Measurements from ENCODE around the gene RIOK1. TPM values are rescaled to one million over a fixed set of nuclear protein-coding genes. Genes with fewer than 3 reads are reported as not detected.

RIOK1 gene
- total and polyA plus RNA-seq, 2 of the 13 experiments (the other 11 are each of a cell fraction or from before 2014, with no cell fraction given), result 9.4 to 37.8 TPM

DNA sequence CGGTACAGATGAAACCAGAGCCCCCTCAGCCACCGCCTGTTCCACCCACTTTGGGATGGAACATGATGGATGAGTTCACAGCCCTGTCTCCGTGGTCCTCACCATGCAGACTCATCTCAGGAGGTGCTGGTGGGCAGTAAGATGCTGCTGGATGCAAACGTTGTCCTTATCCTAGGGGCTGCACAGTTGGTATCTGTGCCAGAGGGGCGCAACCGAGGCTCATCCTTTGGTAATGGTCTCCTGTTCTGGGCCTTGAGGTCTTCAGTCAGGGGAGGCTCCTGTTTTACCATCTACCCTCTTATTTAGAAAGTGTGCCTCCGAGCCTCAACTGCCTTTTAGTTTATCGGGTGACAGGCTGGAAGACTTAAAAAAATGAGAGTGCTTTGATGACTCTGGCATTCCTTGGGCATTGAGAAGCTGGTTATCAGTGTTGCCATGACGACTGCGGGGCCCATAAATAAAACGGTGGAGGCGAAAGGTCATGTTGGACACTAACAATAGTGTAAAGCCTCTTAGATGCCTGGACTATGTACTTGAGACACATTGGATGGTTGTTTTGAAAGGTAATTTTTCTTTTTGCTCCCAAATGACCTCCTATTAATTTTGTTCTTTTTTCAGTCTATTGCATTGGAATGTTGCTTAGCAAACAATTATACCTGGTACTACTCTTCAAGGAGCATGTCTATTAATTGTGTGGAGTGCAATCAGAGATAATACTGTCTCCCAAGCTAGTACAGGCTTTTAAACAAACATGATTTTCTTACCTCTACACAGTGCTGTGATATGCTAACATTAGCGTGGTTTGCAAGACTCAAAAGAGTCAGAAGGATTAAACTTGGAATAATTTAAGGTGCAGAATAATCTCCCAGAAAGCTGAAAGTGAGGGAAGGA is 77.6 kb downstream of the RIOK1 start (continued):
- TF ChIP-seq FOXP1 (IDR thresholded peaks at IDR 0.05) (no peak), FOXP1 (CRISPR knock-in tag; IDR thresholded peaks at IDR 0.05) (peak; percentile 79), TBL1XR1 (IDR thresholded peaks at IDR 0.05; ENCODE audit: borderline replicate concordance, low read length, partially characterized antibody) (no peak), MBD4 (IDR thresholded peaks at IDR 0.05; ENCODE audit: borderline replicate concordance, low read length) (no peak), GLMP (CRISPR knock-in tag; IDR thresholded peaks at IDR 0.05; ENCODE audit: borderline replicate concordance) (no peak), ZIK1 (CRISPR knock-in tag; IDR thresholded peaks at IDR 0.05; ENCODE audit: borderline replicate concordance, low read depth) (no peak), ZNF101 (CRISPR knock-in tag; IDR thresholded peaks at IDR 0.05; ENCODE audit: borderline replicate concordance, low read depth) (no peak), SAFB2 (CRISPR knock-in tag; IDR thresholded peaks at IDR 0.05; ENCODE audit: borderline replicate concordance, low read depth) (no peak), CSRNP2 (CRISPR knock-in tag; conservative IDR thresholded peaks at IDR 0.05; ENCODE audit: low read depth) (no peak), ZNF331 (CRISPR knock-in tag; IDR thresholded peaks at IDR 0.05) (0 out of 2 replicates have a peak, but pooled peaks have one; percentile 32), TBX3 (IDR thresholded peaks at IDR 0.05; ENCODE audit: borderline replicate concordance) (peak; percentile 23; the same call in 1 of the 2 replicates), HNF1B (CRISPR knock-in tag; IDR thresholded peaks at IDR 0.05) (no peak)
- TF ChIP-seq, protein P1, sequence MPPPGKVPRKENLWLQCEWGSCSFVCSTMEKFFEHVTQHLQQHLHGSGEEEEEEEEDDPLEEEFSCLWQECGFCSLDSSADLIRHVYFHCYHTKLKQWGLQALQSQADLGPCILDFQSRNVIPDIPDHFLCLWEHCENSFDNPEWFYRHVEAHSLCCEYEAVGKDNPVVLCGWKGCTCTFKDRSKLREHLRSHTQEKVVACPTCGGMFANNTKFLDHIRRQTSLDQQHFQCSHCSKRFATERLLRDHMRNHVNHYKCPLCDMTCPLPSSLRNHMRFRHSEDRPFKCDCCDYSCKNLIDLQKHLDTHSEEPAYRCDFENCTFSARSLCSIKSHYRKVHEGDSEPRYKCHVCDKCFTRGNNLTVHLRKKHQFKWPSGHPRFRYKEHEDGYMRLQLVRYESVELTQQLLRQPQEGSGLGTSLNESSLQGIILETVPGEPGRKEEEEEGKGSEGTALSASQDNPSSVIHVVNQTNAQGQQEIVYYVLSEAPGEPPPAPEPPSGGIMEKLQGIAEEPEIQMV (CRISPR knock-in tag; IDR thresholded peaks at IDR 0.05; ENCODE audit: low read depth), result no peak
- TF ChIP-seq, protein P2, sequence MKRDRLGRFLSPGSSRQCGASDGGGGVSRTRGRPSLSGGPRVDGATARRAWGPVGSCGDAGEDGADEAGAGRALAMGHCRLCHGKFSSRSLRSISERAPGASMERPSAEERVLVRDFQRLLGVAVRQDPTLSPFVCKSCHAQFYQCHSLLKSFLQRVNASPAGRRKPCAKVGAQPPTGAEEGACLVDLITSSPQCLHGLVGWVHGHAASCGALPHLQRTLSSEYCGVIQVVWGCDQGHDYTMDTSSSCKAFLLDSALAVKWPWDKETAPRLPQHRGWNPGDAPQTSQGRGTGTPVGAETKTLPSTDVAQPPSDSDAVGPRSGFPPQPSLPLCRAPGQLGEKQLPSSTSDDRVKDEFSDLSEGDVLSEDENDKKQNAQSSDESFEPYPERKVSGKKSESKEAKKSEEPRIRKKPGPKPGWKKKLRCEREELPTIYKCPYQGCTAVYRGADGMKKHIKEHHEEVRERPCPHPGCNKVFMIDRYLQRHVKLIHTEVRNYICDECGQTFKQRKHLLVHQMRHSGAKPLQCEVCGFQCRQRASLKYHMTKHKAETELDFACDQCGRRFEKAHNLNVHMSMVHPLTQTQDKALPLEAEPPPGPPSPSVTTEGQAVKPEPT (CRISPR knock-in tag; IDR thresholded peaks at IDR 0.05; ENCODE audit: low read depth), result no peak
- TF ChIP-seq, protein P3, sequence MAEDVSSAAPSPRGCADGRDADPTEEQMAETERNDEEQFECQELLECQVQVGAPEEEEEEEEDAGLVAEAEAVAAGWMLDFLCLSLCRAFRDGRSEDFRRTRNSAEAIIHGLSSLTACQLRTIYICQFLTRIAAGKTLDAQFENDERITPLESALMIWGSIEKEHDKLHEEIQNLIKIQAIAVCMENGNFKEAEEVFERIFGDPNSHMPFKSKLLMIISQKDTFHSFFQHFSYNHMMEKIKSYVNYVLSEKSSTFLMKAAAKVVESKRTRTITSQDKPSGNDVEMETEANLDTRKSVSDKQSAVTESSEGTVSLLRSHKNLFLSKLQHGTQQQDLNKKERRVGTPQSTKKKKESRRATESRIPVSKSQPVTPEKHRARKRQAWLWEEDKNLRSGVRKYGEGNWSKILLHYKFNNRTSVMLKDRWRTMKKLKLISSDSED (CRISPR knock-in tag; IDR thresholded peaks at IDR 0.05), result no peak
- TF ChIP-seq, protein P4, sequence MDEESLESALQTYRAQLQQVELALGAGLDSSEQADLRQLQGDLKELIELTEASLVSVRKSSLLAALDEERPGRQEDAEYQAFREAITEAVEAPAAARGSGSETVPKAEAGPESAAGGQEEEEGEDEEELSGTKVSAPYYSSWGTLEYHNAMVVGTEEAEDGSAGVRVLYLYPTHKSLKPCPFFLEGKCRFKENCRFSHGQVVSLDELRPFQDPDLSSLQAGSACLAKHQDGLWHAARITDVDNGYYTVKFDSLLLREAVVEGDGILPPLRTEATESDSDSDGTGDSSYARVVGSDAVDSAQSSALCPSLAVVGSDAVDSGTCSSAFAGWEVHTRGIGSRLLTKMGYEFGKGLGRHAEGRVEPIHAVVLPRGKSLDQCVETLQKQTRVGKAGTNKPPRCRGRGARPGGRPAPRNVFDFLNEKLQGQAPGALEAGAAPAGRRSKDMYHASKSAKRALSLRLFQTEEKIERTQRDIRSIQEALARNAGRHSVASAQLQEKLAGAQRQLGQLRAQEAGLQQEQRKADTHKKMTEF (CRISPR knock-in tag; IDR thresholded peaks at IDR 0.05), result peak; percentile 20; the same call in 1 of the 2 replicates

Measured in HepG2 (cell line).